Right ventricle myocardium superior (tissue), 1 donor: Measurements from ENCODE around the gene HMHB1. TPM values are rescaled to one million over a fixed set of nuclear protein-coding genes. Genes with fewer than 3 reads are reported as not detected.

Experiments used
- ATAC-seq: fragments of 200-7000 bp; cut with Tn5 transposase; one replicate; pipeline ENCODE4 v1.9.1; 2020; ENCODE audit warnings: mild to moderate bottlenecking; ENCODE audit not compliant: poor library complexity
- DNase-seq: peaks from one replicate; pipeline ENCODE4 v3.0.0-alpha.2; 2020
- intact Hi-C: fragments of 100-400 bp; cut with DNase I; formaldehyde crosslinking; loops from one replicate; pipeline ENCODE4 v1.11.2; 2022
- long read RNA-seq: library from polyadenylated mRNA; unstranded; transcript quantifications from one replicate; pipeline ENCODE4 v2.0.0, GENCODE V29; 2021
- total RNA-seq: library from RNA; stranded (reverse); fragmentation: NEBNext Ultra II Directional; extraction: Animal tissue kit (Norgen Biotek cat#: 25700); gene quantifications from one replicate; pipeline ENCODE4 v1.2.1, GENCODE V29; 2021
- donor health status: DM: no; HTN: yes; CAD: no; lungs with severe emphysema.

HMHB1 gene
- total RNA-seq: not detected
- long read RNA-seq: 0 reads

GRCh38 chr5:143812085-143812705, at the start of gene HMHB1:
HMHB1 (plus strand) TSS chr5:143812161.
- ATAC-seq (no peak), DNase-seq (no peak)
- intact Hi-C loops: no loop called here

- intact Hi-C loops: no loop called here
- DNase-seq (no peak), ATAC-seq (no peak)
These were observed 49.2 kb upstream of the HMHB1 start for GRCh38 chr5:143762636-143763220.

DNA sequence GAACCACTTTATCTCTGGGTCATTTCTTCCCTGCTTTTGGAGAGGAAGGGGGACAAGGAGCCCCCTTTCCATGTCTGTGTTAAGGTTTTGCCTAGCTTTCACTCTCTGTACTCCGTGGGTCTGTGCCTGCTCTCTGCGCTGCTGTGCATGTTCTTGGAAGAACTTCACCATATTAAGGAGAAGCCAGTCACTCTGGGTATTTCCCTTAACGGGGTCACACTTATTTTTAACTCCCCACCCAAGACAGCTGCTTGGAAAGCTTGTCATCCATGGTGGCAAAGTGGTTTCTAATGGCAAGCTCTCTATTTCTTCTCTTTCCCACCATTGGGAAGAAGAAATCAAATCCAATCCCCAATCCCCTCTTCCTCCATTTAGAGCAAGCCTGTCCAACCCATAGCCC, 44.8 kb upstream of the HMHB1 start:
- ATAC-seq: no peak
- no peak for DNase-seq
- intact Hi-C loops: no loop called here

DNA sequence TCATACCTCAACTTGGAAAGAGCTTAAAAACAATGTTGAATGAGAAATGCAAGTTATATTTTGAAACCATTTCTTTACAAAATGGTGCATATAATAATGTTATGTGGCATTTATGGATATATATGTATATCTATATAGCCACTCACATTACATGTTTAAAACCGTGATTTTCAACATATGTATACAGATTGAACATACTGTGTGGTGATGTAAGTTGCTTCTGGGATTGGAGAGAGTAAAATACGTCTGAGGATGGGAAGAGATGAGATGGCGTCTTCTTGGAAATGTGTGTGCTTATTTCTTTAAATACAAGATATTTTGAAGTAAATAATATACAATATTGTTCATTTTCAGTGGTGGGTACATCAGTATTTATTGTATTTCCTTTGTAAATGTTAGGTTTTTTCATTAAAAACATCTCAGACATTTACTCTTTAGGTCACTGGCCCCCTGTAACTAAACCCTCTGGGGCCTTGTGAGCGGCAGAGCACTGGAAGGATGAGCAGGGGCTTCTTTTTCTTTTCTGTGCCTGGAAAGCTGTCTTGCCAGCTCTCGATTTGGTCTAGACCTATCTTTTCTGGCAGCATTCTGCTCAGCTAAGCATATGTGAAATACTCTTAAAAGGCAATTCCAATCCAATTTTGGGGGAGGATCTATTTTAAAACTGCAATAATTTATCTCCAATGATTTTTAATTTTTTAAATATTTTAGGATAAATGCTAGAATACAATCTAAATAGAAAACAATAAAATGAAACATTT, 42.8 kb upstream of the HMHB1 start:
- ATAC-seq (no peak), DNase-seq (no peak)
- intact Hi-C loops: no loop called here

DNA sequence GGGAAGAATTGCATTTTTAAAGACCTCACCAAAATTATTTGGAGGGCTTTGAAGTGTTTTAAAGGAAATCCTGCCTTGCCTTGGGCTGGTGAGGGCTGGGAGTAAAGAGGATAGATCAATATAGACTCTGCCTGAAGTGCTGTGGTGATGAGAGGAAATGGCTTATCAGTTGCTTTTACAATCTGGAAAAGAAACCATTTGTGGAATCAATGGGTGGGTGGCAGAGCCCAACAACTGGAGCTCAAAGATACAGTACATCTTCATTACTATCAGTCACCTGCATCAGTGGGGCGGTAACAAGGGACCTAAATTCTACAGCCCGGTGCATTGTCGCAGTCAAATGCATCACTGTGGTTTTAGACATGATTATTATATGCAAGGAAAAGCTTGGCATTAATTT, 41.5 kb upstream of the HMHB1 start:
- DNase-seq (no peak), ATAC-seq (no peak)
- intact Hi-C loops: no loop called here

GRCh38 chr5:143771189-143771588, 40.8 kb upstream of the HMHB1 start:
- intact Hi-C loops: no loop called here
- ATAC-seq: peak; percentile 29
- DNase-seq: no peak

GRCh38 chr5:143771602-143772001, 40.4 kb upstream of the HMHB1 start:
- intact Hi-C loops: no loop called here
- ATAC-seq (no peak), DNase-seq (no peak)

GRCh38 chr5:143772621-143773020, 39.3 kb upstream of the HMHB1 start:
- intact Hi-C loops: no loop called here
- no peak for DNase-seq
- no peak for ATAC-seq

GRCh38 chr5:143775258-143775657, 36.7 kb upstream of the HMHB1 start:
- intact Hi-C loops: no loop called here
- DNase-seq: no peak
- no peak for ATAC-seq

GRCh38 chr5:143776951-143777350, 35.0 kb upstream of the HMHB1 start:
- DNase-seq (no peak), ATAC-seq (no peak)
- intact Hi-C loops: no loop called here

- ATAC-seq: no peak
- intact Hi-C loops: no loop called here
- DNase-seq: no peak
These were observed 32.5 kb upstream of the HMHB1 start for GRCh38 chr5:143779506-143779905.

- intact Hi-C loops: no loop called here
- ATAC-seq (no peak), DNase-seq (no peak)
These were observed 29.9 kb upstream of the HMHB1 start for GRCh38 chr5:143781993-143782520.

DNA sequence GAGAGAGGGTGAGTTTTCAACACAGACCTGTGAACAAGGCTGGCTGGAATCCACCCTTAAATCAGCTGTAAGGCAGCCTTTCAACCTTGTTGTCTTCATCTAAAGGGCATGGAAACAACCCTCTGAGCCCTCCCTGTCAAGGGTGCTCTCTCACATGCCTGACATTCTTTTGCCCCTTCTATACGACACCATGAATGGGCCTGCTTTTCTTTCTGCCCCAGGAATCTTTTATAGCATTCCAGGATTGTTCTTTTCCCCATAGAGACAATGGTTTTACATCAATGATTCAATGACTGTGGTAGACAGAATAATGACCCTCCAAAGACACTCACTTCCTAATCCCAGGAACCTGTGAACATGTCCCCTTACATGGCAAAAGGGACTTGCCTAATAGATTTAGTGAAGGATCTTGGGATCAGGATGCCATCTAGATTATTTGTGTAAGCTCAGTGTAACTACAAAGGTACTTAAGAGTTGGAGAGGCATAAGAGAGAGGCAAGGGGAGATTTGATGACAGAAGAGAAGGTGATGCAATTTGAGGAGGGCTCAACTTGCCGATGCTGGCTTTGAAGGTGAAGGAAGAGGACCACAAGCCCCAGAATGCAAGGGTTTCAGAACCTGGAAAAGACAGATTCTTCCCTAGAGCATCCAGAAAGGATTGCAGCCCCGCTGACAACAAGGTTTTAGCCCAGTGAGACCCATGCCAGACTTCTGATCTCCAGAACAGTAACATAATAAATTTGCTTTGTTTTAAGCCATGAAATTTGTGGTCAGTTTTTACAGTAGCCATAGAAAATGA, 29.2 kb upstream of the HMHB1 start:
- intact Hi-C loops: no loop called here
- no peak for ATAC-seq

DNA sequence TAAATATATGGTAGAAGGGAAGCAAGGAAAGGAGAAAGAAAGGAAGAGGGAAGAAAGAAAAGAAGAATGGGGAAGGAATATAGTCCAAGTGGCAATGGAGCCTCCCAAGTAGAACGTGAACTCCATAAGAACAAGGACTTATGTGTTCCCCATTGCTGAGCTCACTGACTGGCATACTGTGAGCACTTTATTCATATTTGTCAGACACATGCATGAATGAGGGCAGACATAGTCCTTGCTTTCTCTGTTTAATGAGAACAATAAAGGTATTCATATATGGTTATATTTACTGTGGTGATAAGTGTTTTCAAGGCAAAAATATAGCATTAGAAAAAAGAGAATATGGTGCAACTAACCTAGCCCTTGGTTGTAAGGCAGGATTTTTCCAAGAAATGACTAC, 23.6 kb upstream of the HMHB1 start:
- intact Hi-C loops: no loop called here
- no peak for DNase-seq
- no peak for ATAC-seq

More for the DNA sequence above, 29.2 kb upstream of the HMHB1 start:
- no peak for DNase-seq

- no peak for ATAC-seq
- DNase-seq: no peak
- intact Hi-C loops: no loop called here
These were observed 21.4 kb upstream of the HMHB1 start for GRCh38 chr5:143790457-143791112.

DNA sequence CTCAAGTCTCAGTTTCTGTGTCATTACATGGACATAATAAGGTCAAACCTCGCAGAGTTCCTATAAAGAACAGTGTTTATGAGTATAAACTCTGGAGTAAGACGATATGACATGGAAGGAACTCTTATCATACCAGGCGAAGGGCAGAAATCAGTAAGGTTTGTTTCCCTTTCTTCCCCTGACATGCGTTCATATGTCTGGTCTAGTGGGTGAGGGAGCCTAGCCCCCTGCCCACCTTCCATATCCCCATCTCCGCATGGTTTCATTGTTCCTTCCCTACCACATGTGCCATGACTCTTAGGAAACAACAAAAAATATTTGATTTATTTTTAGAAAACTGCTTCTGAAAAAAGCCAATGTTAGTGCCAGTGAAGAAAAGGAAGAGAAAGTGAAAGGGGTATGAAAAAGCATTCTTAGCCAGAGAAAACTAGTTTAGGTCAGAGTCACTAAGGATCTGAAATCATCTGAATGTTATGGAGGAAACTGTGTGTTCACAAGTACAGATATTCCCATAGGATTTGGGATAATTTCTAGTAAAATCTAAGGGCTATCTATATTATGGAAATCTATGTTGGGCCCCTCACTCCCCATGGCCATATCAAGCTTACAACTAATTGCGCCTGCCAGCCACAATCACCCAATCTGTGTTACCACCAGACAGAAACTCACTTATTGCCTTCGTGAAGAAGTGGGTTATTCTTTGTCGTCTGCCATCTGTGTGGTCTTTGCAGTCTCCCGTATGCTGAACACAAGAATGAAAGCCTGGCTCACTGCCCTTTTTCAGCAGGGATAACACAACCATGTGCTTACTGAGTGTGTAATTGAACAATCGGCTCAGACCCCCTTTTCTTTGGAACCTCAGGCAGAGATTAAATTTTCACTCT, 19.9 kb upstream of the HMHB1 start:
- intact Hi-C loops: no loop called here
- no peak for DNase-seq
- ATAC-seq: peak; percentile 38

- DNase-seq: no peak
These were observed 18.7 kb upstream of the HMHB1 start for GRCh38 chr5:143793249-143793648.

DNA sequence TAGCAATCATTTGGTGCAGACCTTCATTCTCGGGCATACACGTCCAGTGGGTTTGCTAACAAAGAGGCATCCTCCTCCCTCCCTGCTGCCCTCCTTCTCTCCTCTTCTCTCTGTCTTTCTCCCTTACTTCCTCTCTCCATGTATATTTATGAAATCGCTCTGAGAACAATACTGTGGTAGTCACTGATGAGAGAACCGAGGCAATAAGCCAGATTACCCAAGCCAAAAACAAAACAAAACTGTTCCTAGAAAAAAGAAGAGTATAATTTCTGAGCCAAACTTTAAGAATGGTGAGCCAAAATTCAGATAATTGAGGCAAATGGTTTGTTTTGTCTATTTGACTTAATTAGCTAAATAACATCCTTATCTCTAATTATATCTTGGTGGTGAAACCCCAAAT, 15.8 kb upstream of the HMHB1 start:
- ATAC-seq (no peak), DNase-seq (no peak)
- intact Hi-C loops: no loop called here

More at GRCh38 chr5:143793249-143793648, 18.7 kb upstream of the HMHB1 start:
- no peak for ATAC-seq
- intact Hi-C loops: no loop called here
